Measurements from ENCODE around the gene UPK2.

GRCh38 chr11:118939404-118939915 is 16.6 kb upstream of the UPK2 start:
- TF ChIP-seq EZH2 (IDR thresholded peaks at IDR 0.05; ENCODE audit: insufficient read depth, poor library complexity, severe bottlenecking): no peak
- TF ChIP-seq EZH2phosphoT487 (IDR thresholded peaks at IDR 0.05; ENCODE audit: insufficient read depth, low read depth): no peak
